CD4-positive, alpha-beta T cell (primary cell): ENCODE measurements around the gene BICDL1. TPM values are rescaled to one million over a fixed set of nuclear protein-coding genes. Genes with fewer than 3 reads are reported as not detected.

ENCODE experiments used
- ATAC-seq: fragments of 200-7000 bp; cut with Tn5 transposase; one replicate; pipeline ENCODE4 v1.10.0; 2022; ENCODE audit warnings: mild to moderate bottlenecking; ENCODE audit not compliant: poor library complexity
- CTCF ChIA-PET: fragments of 350-600 bp; sonication (Branson Sonifier 250); formaldehyde crosslinking; loops from one replicate; lab custom pipeline; 2021; ENCODE audit warnings: antibody characterized with exemption, inconsistent platforms; lab: Charles Lee
- POLR2A ChIA-PET: fragments of 350-600 bp; sonication (Branson Sonifier 250); formaldehyde crosslinking; loops from one replicate; lab custom pipeline; 2021; ENCODE audit warnings: antibody characterized with exemption, inconsistent platforms; lab: Charles Lee
- DNase-seq, 14 experiments: peaks; one replicate each; pipeline ENCODE4 v3.0.0-alpha.2; 2013 to 2020; ENCODE audit warnings: mixed read lengths in 2 of 14
- H3K27ac ChIP-seq, 2 donors: one replicate each; pipeline versions ENCODE4 v1.5.1 to v1.7.0; 2013; ENCODE audit warnings: low read length in 2 of 2, low read depth in 1 of 2, mild to moderate bottlenecking in 1 of 2
- H3K27me3 ChIP-seq, 2 experiments: 1 replicate in 1 of 2; 2 replicates in 1 of 2; pipeline versions ENCODE4 v1.6.1 to v1.7.0; 2013; ENCODE audit warnings: low read length in 2 of 2, control low read depth in 1 of 2, mild to moderate bottlenecking in 1 of 2, moderate library complexity in 1 of 2; ENCODE audit not compliant: insufficient read depth in 2 of 2, control insufficient read depth in 1 of 2
- H3K36me3 ChIP-seq: one replicate; pipeline ENCODE4 v1.6.1; 2013; ENCODE audit warnings: low read length, control low read depth; ENCODE audit not compliant: insufficient read depth
- H3K4me1 ChIP-seq: one replicate; pipeline ENCODE4 v1.6.1; 2013; ENCODE audit warnings: low read length, control low read depth; ENCODE audit not compliant: insufficient read depth
- H3K4me3 ChIP-seq: one replicate; pipeline ENCODE4 v1.5.1; 2013; ENCODE audit warnings: mild to moderate bottlenecking, low read length, moderate library complexity
- H3K9me3 ChIP-seq, 2 experiments: 1 replicate in 1 of 2; 2 replicates in 1 of 2; pipeline versions ENCODE4 v1.6.1 to v1.7.0; 2013; ENCODE audit warnings: low read length in 2 of 2, mild to moderate bottlenecking in 2 of 2, control low read depth in 1 of 2, moderate library complexity in 1 of 2; ENCODE audit not compliant: control insufficient read depth in 1 of 2, insufficient read depth in 1 of 2
- H3K27ac Mint-ChIP-seq: one replicate; pipeline ENCODE4 v1.8.0; 2020; ENCODE audit warnings: mixed read lengths
- H3K27me3 Mint-ChIP-seq: one replicate; pipeline ENCODE4 v1.8.0; 2021; ENCODE audit warnings: mixed read lengths
- H3K36me3 Mint-ChIP-seq: one replicate; pipeline ENCODE4 v1.8.0; 2021; ENCODE audit warnings: low read depth, mixed read lengths
- H3K4me1 Mint-ChIP-seq: one replicate; pipeline ENCODE4 v1.8.0; 2021; ENCODE audit warnings: low read depth, mixed read lengths
- H3K4me3 Mint-ChIP-seq: one replicate; pipeline ENCODE4 v1.8.0; 2020; ENCODE audit warnings: mild to moderate bottlenecking, mixed read lengths
- H3K9me3 Mint-ChIP-seq: one replicate; pipeline ENCODE4 v1.8.0; 2020; ENCODE audit warnings: mixed read lengths
- CTCF ChIP-seq: fragments of 200-600 bp; IDR thresholded peaks from one replicate; pipeline ENCODE4 v1.8.0; 2022; ENCODE audit warnings: antibody characterized with exemption, mild to moderate bottlenecking
- intact Hi-C, 2 experiments: fragments of 100-400 bp; cut with DNase I in 1 of 2; cut with micrococcal nuclease in 1 of 2; formaldehyde crosslinking; loops; one replicate each; pipeline versions ENCODE4 v1.15.1 to v1.9.0; 2023 to 2025; cut with DNase I, micrococcal nuclease
- total RNA-seq, 174 experiments: library from RNA in 2 of 174; stranded (reverse) in 2 of 174; gene quantifications; one replicate each; pipeline ENCODE4 v1.2.3 and lab custom pipeline; 2021 to 2026

The BICDL1 gene
- total RNA-seq, 2 experiments from 2014 or later, result 143 to 146 TPM

- no peak for ATAC-seq
- no peak overlapping the region for H3K4me3 Mint-ChIP-seq
- Histone ChIP-seq H3K4me1 (peaks cover 9% of the 10 kb centered on the region), H3K27ac (no peak overlapping the region), H3K4me3 (no peak overlapping the region), H3K27me3 (no peaks in the 10 kb centered on the region), H3K9me3 (no peaks in the 10 kb centered on the region), H3K36me3 (no peaks in the 10 kb centered on the region)
- TF ChIP-seq CTCF, result no peak
- CTCF ChIA-PET, result no interaction called here
- peaks cover 35% of the 10 kb centered on the region for H3K4me1 Mint-ChIP-seq
- intact Hi-C loops, result no loop called here
- H3K27ac Mint-ChIP-seq, result no peak overlapping the region
- no peak for DNase-seq
- H3K9me3 Mint-ChIP-seq, result no peaks in the 10 kb centered on the region
- H3K27me3 Mint-ChIP-seq, result no peaks in the 10 kb centered on the region
- peaks cover 17% of the 10 kb centered on the region for H3K36me3 Mint-ChIP-seq
- POLR2A ChIA-PET, result no interaction called here
Measured at GRCh38 chr12:120051535-120051934, 62.5 kb downstream of the BICDL1 start.

- no peaks in the 10 kb centered on the region for H3K4me1 ChIP-seq
- H3K36me3 ChIP-seq, result no peaks in the 10 kb centered on the region
- DNase-seq (no peak), ATAC-seq (no peak)
- H3K27ac Mint-ChIP-seq, result no peak overlapping the region
- H3K4me1 Mint-ChIP-seq, result peaks cover 16% of the 10 kb centered on the region
- no peaks in the 10 kb centered on the region for H3K9me3 ChIP-seq
- no peak for TF ChIP-seq CTCF
- ChIA-PET POLR2A (no interaction called here), CTCF (no interaction called here)
- H3K27me3 ChIP-seq, result no peaks in the 10 kb centered on the region
- H3K4me3 ChIP-seq, result no peak overlapping the region
- no peak overlapping the region for H3K4me3 Mint-ChIP-seq
- no peaks in the 10 kb centered on the region for H3K27me3 Mint-ChIP-seq
- intact Hi-C loops, result no loop called here
- H3K36me3 Mint-ChIP-seq, result peaks cover 13% of the 10 kb centered on the region
- H3K27ac ChIP-seq, result no peak overlapping the region
- no peaks in the 10 kb centered on the region for H3K9me3 Mint-ChIP-seq
Measured at GRCh38 chr12:120054293-120054692, 65.3 kb downstream of the BICDL1 start.

GRCh38 chr12:120055231-120056000 is 66.4 kb downstream of the BICDL1 start:
- ATAC-seq (no peak), DNase-seq (no peak)
- intact Hi-C loops, result no loop called here
- no peak overlapping the region for H3K27ac Mint-ChIP-seq
- Histone ChIP-seq H3K27me3 (no peaks in the 10 kb centered on the region), H3K36me3 (no peaks in the 10 kb centered on the region), H3K4me3 (no peak overlapping the region), H3K27ac (no peak overlapping the region), H3K4me1 (no peaks in the 10 kb centered on the region), H3K9me3 (no peaks in the 10 kb centered on the region)
- CTCF ChIA-PET, result no interaction called here
- H3K36me3 Mint-ChIP-seq, result peaks cover 19% of the 10 kb centered on the region
- POLR2A ChIA-PET, result no interaction called here
- no peaks in the 10 kb centered on the region for H3K27me3 Mint-ChIP-seq
- H3K9me3 Mint-ChIP-seq, result no peaks in the 10 kb centered on the region
- no peak for TF ChIP-seq CTCF
- H3K4me1 Mint-ChIP-seq, result peaks cover 10% of the 10 kb centered on the region
- no peak overlapping the region for H3K4me3 Mint-ChIP-seq
